22Rv1 (cell line): ENCODE measurements around the gene CFAP57.

ENCODE experiments used
- CTCF ChIP-seq: fragments of 450-650 bp; IDR thresholded peaks from 2 replicates; pipeline ENCODE4 v1.5.1; 2017; ENCODE audit warnings: mild to moderate bottlenecking
- ZFX ChIP-seq: fragments of 450-650 bp; IDR thresholded peaks from 2 replicates; pipeline ENCODE4 v1.6.1; 2017; ENCODE audit warnings: antibody characterized with exemption, borderline replicate concordance

DNA sequence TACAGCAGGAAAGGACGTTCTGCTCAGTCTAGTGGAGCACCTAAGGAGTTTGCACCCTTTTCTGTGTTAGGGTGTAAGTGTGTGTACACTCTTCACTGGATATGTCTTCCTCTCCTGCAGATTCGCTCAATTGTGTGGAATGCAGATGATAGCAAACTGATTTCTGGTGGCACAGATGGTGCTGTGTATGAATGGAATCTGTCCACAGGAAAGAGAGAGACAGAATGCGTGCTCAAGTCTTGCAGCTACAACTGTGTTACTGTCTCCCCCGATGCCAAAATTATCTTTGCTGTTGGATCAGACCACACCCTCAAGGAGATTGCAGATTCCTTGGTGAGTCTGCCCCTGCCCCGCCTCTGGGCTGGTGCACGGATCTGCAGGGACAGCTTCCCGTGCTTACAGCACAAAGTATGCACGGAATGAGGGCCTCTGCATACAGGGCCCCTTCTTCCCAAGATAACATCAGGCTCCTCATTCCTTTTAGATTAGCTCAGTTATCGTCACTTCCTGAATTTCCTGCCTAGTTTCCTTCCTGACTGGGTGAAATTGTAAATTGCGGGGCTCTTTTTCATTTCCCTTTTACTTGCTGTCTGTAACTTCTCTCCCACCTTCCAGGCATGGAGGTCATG lies 34.6 kb downstream of the CFAP57 start:
- TF ChIP-seq CTCF (no peak), ZFX (no peak)
